Fibroblast of skin of left quadriceps (primary cell): ENCODE data around the gene FAM209A.
"Not testable (repeated sequence)": the region's sequence is repeated elsewhere in the genome, so short reads cannot be mapped to it uniquely, and the experiment has no call there.

ENCODE experiments used
- DNase-seq, 2 experiments: peaks; one replicate each; pipeline ENCODE4 v3.0.0-alpha.2; 2013; ENCODE audit warnings: low read depth in 2 of 2

Gene FAM209A, protein sequence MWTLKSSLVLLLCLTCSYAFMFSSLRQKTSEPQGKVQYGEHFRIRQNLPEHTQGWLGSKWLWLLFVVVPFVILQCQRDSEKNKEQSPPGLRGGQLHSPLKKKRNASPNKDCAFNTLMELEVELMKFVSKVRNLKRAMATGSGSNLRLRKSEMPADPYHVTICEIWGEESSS

DNA sequence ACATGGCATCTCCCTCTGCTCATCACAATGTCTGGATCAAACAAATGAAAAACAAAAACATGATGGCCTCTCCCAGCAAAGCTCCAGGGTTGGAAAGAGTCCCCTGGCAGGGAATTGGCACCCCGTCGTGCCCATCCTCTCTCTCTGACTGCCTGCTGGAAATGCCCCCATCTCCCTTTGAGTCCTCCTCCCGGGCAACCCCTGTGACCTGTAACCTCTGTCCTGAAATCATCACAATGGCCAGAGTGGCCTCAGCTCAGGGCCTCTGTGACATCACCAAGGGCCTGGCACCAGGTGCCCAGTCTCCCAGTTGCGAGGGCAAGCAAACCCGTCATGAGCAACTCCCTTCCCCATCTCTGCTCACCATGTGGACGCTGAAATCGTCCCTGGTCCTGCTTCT is at the start of gene FAM209A:
Gene FAM209A (plus strand): TSS at position 301 of the 400 bp plus-strand sequence. CDS start 65 bp downstream, at position 366.
- DNase-seq = not testable (repeated sequence)

DNA sequence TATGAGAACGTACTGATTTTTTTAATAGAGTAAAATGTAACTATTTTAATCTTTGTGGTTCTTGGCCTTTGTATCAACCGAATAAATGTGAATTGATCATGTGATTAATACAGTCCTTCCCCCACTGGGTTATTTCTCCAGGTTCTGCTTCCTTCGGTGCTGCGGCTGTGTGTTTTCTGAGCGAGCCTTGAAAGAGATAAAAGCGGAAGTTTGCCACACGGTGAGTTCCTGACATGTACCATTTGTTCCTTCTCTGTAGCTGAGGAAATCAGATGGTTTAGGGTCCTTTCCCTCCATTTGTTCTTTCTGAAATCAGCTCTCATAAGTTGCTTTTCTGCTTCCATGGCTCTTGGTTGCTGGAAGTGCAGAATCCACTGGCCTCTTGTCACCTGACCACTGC is 40.6 kb upstream of the FAM209A start:
- DNase-seq = no peak

DNA sequence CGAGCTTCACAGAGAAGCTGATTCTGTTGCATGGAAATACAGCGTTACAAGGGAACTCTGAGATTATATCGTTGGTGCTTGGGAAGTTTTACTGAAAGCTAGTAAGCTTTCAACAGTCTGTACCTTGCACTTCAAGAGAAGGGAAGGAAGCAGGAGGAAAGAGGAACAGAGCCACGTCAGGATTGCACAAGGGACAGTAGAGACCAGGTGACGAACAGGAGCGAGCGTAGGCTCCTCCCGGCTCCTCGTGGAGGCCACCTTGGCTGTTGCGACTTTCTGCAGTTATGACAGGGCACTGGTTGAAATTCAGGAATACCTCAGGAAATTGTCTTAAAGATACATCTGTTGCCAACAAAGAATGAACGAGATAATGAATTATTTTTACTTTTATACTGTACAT is 37.3 kb upstream of the FAM209A start:
- DNase-seq = no peak

DNA sequence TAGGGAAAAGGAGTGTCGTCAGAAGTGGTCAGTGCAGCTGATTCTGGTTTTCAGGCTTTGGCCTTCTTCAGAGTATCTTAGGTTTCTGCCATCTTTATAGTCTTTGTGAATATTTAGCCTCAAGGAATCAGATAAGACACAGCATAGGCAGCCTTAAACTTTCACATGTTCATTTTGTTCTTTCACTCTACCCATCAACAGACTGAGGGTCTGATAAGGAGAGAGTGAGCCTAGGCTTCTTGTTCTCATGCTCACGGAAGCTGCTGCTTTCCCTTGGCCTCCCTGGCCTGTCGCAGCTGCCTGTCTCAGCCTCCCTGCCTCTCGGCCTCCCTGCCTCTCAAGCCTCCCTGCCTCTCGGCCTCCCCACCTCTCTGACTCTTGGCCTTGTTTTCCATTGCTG is 36.0 kb upstream of the FAM209A start:
- no peak for DNase-seq

DNA sequence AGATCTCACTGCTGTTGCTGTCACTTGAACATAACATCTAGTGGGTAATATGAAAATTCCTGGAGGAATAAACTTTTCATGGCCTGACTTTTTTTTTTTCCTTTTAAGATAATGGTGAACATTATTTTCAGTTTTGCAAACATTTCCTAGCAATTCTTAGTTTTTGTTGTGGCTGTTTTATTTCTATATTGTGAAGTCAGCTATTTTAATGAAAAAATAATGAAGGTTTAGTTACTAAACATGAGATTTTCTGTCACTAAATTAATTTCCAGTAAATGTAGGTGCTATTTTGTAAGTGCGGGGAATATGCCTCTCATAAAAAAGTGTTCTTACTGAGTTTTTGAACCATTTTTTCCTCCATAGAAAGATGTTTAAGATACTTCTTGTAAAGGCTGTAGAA is 23.4 kb upstream of the FAM209A start:
- DNase-seq = no peak

DNA sequence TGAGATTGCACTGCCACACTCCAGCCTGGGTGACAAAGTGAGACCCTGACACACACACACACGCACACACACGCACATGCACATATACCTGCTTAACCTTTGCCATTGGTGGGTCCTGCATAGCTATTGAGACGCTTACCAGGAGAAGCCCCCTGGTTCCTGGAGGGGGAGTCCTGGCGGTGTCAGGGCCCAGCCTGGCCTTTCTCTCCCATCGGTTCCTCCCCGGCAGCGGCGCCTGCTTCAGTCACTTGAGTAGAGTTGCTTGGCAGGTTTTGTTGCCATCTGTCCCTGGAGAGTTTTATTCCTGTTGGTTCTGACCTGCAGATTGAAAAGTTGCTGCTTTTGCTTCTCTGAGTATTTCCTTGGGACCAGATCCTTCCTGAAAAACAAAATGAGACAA is 20.6 kb upstream of the FAM209A start:
- no peak for DNase-seq

DNA sequence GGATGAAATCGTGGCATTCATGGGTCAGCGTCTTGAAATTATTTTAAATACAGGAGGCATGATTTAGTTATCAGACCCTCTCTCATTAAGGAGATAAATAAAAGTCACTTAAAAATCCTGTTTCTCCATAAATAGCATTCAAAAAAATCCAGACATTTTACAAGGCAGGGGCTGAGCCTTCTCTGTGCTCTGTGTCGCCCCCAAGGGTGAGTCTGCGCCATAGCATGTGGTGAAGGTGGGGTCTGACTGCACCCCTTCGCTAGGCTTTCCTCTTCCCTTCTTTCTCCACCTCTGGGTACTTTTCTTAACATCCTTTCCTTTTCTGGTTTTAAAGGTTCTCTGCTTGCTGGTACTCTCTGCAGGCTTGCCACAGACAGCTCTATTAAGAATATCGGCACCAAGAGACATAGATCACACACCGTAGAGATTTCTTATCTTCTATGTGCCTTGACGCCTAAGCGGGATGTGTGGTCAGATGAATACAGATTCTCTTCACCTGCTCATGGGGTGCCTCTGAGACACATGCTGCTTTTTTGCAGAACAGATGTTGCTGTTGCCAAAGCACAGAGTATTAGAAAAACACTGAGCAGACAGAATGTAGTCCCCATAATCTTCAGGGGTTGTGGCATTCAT is 20.1 kb upstream of the FAM209A start:
- DNase-seq = no peak

DNA sequence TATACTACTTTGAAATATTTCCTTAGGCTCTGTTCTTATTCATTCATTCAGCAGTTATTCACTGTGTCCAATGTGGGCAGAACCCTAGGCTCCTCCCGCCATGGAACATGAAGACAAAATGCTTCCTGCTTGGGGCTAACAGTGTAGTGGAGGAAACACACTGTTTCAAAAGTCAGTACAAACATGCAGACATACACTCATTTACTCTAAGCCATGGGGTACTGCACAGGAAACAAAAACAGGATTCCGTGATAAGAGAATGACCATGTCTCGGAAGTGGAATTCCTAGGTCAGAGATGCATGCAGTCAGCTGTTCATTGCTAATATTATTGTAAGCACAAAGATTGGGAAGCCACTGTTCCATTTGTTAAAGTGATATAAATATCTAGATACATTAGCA is 18.4 kb upstream of the FAM209A start:
- DNase-seq = no peak

DNA sequence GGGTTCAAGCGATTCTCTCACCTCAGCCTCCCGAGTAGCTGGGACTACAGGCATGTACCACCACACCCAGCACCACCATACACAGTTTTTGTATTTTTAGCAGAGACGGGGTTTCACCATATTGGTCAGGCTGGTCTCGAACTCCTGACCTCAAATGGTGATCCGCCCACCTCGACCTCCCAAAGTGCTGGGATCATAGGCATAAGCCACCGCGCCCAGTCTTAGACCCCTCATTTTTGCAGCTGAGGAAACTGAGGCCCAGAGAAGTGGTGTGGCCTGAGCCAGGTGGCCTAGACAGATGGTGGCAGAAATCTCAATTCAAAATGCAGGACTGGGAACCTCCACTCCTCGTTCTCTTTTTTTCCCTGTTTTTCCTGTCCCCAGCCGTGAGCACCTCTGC is 12.6 kb upstream of the FAM209A start:
- no peak for DNase-seq

DNA sequence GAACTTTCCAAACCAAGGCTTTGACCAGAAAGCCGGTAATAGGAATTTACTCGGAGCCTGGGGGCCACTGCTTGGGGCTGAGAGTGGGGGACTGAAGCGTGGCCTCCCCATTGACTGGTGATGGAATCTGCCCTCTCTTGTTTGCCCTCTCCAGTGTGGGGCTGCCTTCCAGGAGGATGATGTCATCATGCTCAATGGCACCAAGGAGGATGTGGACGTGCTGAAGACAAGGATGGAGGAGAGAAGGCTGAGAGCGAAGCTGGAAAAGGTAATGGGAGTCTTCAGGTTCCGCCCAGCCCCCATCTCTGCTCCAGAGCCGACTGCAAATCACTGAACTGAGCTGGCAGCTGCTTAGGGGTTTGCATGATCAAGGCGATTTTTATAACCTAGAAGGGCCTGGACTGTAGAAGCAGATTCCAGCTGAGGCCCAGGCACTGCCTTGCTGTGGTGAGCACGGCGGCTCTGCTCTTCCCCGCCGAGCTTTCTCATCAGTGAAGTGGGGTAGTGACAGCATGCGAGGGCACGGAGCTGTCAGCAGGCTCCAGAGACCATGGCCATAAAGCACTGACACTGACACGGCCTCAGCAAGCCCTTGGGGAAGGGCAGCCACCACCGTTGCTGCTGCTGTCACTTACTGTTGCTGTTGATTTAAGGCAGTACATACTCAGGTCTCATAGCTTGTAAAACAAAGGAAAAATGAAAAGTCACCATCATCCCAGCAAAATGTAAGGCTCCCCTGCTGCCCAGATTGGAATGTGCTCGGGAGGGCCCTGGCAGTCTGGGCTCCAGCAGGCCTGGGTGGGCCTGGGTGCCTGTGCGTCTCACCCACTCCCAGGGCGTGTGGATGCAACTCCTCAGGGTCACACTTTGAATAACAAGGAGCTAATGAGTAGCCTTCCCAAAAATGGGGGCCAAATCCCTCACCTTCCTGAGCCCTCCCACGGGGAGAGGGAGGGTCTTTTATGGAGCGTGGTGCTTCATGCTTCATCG is 11.1 kb upstream of the FAM209A start:
- no peak for DNase-seq

DNA sequence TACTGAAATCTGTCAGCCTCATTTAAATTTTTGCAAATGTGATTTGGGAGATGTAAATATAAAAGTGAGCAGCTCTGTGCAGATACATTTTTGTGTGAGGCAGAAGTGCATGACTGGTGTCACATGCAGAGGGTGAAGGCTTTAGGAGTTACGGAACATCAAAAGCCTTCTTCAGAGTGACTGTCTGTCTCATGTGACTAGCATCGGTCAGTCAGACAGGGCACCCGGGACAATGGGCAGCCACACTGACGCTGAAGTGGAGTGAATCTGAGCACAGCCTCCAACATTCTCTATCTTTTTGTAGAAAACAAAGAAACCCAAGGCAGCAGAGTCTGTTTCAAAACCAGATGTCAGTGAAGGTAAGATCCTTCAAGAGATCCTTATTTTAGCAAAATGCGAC is 7.9 kb upstream of the FAM209A start:
- no peak for DNase-seq

DNA sequence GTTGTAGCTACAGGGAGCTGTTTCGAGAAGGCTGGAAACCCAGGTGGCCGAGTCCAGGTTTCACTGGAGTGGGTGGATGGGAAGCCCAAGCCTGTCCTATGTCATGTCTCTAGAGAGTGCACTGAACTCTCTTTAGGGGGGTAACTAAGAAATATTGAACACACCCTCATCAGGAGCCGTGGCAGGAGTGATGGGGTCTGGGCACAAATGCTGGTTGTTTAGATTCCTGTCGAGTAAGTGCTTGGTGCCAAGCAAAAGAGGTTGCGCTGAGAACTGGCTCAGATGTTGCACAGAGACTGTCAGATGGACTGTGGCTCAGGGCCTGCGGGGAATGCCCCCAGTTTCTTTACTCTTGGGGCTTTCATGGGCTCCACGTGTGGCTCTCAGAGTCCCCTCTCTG is 7.3 kb upstream of the FAM209A start:
- DNase-seq = no peak

DNA sequence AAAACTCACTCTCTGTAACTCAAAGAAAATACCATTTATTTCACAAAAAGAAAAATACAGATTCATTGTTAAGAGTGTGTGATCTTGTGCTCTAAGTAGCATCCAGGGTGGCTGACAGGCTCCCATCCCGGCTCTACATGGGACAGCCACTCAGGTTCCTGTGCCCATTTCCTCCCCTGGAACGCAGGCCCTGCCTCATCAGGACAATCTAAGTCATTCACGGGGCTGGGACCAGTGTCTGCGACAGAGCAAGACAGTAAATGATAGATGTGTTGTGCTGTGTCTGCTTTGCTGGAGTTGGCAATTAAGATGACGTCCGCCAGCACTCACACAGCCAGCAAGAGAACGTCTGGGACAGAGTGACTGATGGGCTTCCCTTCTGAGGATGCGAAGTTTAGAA is 6.9 kb upstream of the FAM209A start:
- no peak for DNase-seq

DNA sequence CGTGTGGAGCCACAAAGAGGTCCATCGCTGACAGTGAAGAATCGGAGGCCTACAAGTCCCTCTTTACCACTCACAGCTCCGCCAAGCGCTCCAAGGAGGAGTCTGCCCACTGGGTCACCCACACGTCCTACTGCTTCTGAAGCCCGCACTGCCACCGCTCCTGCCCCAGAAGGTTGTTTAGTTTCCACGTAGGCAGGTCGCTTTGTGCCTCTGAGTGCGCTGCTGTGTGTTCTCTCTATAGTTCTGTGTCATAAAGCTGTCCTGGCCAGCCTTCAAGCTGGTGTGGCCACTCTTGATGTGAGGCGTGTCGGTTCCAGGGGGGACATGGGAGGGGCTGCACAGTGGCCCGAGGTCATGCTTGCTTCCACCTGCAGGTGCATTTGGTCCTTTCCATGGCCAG is 6.4 kb upstream of the FAM209A start:
- DNase-seq = no peak

DNA sequence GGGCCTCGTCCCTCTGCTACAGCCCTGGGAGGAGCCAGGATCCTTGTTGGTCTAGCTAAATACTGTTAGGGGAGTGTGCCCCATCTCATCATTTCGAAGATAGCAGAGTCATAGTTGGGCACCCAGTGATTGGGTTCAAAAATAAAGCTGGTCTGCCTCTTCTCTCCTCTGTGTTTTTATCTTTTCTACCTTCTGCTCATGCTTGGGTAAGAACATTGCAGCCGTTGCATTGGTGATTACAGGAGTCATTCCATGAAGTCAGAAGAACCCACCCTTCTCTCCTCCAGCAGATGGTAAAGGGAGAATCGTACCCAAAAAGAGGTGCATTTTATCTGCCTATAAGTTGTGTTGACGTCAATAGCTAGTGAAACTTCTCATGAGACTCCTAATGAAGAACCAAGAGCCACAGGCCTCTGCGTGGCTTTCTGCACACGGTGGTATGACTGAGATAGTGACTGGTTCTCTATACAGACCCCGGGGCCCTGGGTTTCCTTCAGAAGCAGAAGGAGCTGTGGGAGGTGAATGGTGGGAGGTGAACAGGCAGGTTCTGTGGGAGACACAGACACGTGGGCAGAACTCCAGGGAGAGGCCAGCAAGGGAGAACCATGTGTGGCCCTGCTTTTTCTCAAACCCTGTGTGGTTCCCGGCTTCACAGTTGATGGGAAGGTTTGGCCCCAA is 5.7 kb upstream of the FAM209A start:
- no peak for DNase-seq

DNA sequence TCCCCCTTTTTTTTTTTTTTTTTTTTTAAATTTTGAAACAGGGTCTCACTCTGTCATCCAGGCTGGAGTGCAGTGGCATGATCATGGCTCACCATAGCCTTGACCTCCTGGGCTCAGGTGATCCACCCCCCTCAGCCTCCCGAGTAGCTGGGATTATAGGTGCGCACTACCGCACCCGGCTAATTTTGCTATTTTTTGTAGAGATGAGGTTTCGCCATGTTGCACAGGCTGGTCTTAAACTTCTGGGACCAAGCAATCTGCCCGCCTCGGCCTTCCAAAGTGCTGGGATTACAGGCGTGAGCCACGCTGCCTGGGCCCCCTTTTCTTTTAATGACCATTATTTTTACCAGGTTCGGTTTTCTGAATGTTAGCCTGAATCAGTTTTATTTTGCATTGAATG is 5.0 kb upstream of the FAM209A start:
- DNase-seq = no peak

DNA sequence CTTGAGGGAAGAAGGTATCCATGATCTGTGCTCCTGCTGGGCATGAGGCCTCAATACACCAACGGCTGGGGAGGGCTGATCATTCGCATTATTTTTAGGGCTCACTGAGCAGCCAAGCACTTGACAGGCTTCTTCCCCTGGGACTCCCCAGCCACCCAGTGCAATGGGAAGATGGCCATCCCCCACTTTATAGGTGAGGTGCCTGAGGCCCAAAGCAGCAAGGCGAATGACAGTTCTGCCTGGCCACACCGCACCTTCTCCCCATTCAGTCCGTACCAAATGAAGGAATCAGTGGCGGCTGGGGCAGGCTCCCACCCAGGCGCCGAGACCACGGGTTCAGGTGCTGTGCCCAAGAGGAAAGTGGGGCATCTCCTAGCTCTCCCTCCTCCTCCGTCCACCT is 4.4 kb upstream of the FAM209A start:
- DNase-seq = no peak

DNA sequence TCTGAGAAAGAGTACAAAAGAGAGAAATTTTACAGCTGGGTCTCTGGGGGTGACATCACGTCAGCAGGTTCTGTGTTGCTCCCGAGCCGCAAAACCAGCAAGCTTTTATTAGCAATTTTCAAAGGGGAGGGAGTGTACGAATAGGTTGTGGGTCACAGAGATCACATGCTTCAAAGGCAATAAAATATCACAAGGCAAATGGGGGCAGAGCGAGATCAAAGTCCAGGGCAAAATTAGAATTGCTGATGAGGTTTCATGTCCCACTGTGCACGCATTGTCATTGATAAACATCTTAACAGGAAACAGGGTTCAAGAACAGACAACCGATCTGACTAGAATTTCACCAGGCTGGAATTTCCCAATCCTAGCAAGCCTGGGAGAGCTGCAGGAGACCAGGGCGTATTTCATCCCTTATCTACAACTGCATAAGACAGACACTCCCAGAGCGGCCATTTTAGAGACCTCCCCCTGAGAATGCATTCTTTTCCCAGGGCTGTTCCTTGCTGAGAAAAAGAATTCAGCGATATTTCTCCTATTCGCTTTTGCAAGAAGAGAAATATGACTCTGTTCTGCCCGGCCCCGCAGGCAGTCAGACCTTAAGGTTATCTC is 3.7 kb upstream of the FAM209A start:
- not testable (repeated sequence) for DNase-seq

DNA sequence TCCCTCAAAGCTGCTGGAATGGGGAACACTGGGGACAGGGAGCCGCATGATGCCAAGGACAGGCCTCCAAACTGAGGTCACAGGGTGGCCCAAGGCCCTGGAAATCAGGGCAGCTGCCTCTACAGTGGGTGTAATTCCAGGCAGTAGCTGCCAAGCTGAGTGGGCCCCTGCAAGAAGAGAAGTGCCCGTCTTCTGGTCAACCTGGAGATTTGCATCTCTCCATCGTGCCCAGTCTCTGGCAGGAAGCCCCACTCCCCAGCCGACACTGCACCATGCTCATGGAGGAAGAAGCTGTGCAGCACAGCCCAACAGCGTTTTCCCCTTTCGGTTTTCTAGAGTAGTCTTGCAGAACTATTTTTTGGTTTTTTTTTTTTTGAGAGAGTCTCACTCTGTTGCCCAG is 2.2 kb upstream of the FAM209A start:
- DNase-seq = no peak

DNA sequence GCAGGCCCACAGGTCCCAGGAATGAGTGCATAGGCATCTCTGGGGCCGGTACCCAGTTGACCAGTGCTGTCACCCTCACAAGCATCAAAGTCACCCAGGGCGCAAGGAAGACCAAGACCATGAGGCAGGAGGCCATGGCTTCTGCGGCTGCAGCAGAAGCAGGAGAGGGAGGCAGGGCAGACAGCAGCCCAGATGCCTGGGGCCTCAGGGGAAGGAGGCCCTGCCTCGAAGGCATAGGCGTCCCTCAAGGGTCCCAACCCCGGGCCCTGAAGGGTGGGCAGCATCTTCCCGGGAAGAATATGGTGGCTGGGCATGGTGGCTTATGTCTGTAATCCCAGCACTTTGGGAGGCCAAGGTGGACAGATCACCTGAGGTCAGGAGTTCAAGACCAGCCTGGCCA is 3.0 kb downstream of the FAM209A start:
- DNase-seq = no peak

DNA sequence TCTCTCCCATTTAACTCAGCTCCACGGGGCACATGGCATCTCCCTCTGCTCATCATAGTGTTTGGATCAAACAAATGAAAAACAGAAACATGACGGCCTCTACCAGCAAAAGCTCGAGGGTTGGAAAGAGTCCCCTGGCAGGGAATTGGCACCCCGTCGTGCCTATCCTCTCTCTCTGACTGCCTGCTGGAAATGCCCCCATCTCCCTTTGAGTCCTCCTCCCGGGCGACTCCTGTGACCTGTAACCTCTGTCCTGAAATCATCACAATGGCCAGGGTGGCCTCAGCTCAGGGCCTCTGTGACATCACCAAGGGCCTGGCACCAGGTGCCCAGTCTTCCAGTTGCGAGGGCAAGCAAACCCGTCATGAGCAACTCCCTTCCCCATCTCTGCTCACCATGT is 8.4 kb downstream of the FAM209A start, which contains the start of gene FAM209B:
Gene FAM209B (plus strand): TSS at position 301 of the 400 bp plus-strand sequence. CDS start 96 bp downstream, at position 397.
- not testable (repeated sequence) for DNase-seq

DNA sequence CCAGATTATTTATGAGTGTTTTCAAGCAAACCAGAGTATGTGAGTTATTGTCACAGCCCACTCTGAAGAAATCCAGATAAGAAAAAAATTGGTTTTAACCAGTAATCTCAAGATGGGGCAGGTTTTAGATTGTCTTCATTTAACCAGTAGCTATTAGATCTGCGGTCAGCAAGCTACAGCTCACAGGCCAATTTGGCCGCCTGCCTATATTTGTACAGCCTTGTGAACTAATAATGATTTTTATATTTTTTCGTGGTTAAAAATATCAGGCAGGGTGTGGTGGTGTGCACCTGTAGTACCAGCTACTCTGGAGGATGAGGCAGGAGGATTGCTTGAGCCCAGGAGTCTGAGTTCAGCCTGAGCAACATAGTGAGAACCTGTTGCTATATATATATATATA is 13.5 kb downstream of the FAM209A start:
- no peak for DNase-seq
